Body of pancreas (tissue), 4 donors: ENCODE data around the gene PTPRD.

Experiments
- CTCF ChIP-seq, 7 experiments: fragments of 450-650 bp in 4 of 7; fragments of 200-600 bp in 3 of 7; sonication (generic) in 3 of 7; IDR thresholded peaks; one replicate each; pipeline ENCODE4 v1.5.1; 2016 to 2019; ENCODE audit warnings: antibody characterized with exemption in 7 of 7
- POLR2A ChIP-seq, 3 donors: fragments of 450-650 bp; IDR thresholded peaks; one replicate each; pipeline ENCODE4 v1.6.1; 2016; ENCODE audit warnings: antibody characterized with exemption in 3 of 3, mild to moderate bottlenecking in 2 of 3

- TF ChIP-seq CTCF (IDR thresholded peaks at IDR 0.05) (no peak), POLR2A (IDR thresholded peaks at IDR 0.05) (no peak)
Observed at GRCh38 chr9:8659108-8659507, 1953.7 kb downstream of the PTPRD start.
